GM12891 (cell line): Measurements from ENCODE around the gene WSCD1.

ENCODE experiments used
- POLR2A ChIP-seq: IDR thresholded peaks from 2 replicates; pipeline ENCODE4 v1.6.1; 2011; ENCODE audit warnings: low read depth, low read length, control low read depth
- POLR2AphosphoS5 ChIP-seq: IDR thresholded peaks from 2 replicates; pipeline ENCODE4 v1.6.1; 2011; ENCODE audit warnings: low read depth, low read length, control low read depth
- POU2F2 ChIP-seq: IDR thresholded peaks from 2 replicates; pipeline ENCODE4 v1.6.1; 2011; ENCODE audit warnings: low read depth, mild to moderate bottlenecking, control low read depth, low read length, moderate library complexity
- SPI1 ChIP-seq: IDR thresholded peaks from 2 replicates; pipeline ENCODE4 v1.6.1; 2011; ENCODE audit warnings: low read depth, low read length, control low read depth
- TAF1 ChIP-seq: IDR thresholded peaks from 2 replicates; pipeline ENCODE4 v1.6.1; 2011; ENCODE audit warnings: low read depth, low read length, control low read depth

DNA sequence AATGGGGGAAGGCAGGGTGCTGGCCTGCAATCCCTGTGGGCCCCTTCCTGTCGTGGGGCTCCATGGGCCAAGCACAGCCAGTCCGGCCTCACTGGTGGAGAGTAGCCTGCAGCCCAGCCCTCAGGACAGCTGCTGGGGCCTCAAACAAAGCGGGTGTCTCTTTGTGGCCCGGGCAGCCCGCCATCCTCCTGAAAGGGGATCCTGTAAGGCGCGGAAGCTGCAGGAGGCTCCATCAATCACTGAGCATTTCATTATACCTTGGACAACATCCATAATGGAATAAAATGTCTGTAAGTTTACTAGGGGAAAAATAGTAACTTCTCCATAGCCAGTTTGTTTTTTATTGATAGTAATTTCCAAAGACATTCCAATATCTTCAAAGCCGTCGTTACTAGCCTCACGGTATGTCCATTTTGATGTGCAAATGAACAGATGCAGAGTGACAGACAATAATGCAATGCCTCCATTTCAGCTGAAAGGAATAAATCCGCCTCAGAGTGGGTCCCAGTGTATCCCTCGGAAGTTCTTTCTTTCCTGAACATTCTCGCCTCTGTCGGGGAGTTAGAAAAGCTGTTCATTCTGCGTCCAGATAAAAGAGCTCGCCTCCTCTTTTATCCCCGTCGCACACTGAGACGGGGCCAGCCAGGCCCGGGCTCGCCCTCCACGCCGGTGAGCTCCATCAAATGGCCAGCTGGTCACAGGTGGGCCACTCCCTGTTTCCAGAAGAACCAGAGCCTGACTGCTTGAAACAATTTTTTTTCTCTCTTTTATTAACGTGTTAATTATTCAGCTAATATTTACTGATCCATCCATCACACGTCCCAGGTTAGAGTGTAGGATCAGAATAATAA is 14.4 kb downstream of the WSCD1 start:
- TF ChIP-seq POLR2A, result no peak
- TF ChIP-seq POLR2AphosphoS5, result no peak
- no peak for TF ChIP-seq TAF1
- no peak for TF ChIP-seq SPI1
- no peak for TF ChIP-seq POU2F2
